GM23248 (cell line): Measurements from ENCODE around the gene CMAS. TPM values are rescaled to one million over a fixed set of nuclear protein-coding genes. Genes with fewer than 3 reads are reported as not detected.

Source experiments
- DNase-seq: peaks from one replicate; pipeline ENCODE4 v3.0.0-alpha.2; 2015
- H2AFZ ChIP-seq: fragments of 200-600 bp; sonication (generic); 2 replicates; pipeline ENCODE4 v1.6.1; 2016; ENCODE audit warnings: antibody characterized with exemption
- H3F3A ChIP-seq: fragments of 200-600 bp; sonication (generic); 2 replicates; pipeline ENCODE4 v1.6.1; 2016; ENCODE audit warnings: mild to moderate bottlenecking, antibody characterized with exemption, mixed run types; ENCODE audit not compliant: insufficient read depth
- H3K27ac ChIP-seq: fragments of 200-600 bp; sonication (generic); 2 replicates; pipeline ENCODE4 v1.5.1; 2016; ENCODE audit warnings: mild to moderate bottlenecking
- H3K27me3 ChIP-seq: fragments of 200-600 bp; sonication (generic); replicated peaks from 2 replicates; pipeline ENCODE4 v1.6.1; 2016; ENCODE audit warnings: mild to moderate bottlenecking; ENCODE audit not compliant: insufficient read depth
- H3K36me3 ChIP-seq: fragments of 200-600 bp; sonication (generic); 2 replicates; pipeline ENCODE4 v1.6.1; 2016; ENCODE audit warnings: low read depth, mild to moderate bottlenecking
- H3K4me1 ChIP-seq: fragments of 200-600 bp; sonication (generic); 2 replicates; pipeline ENCODE4 v1.6.1; 2016; ENCODE audit warnings: mild to moderate bottlenecking; ENCODE audit not compliant: insufficient read depth
- H3K4me2 ChIP-seq: fragments of 200-600 bp; sonication (generic); one replicate; pipeline ENCODE4 v1.6.1; 2016; ENCODE audit warnings: mild to moderate bottlenecking; ENCODE audit not compliant: unreplicated experiment
- H3K4me3 ChIP-seq: fragments of 200-600 bp; sonication (generic); 2 replicates; pipeline ENCODE4 v1.5.1; 2016; ENCODE audit warnings: mild to moderate bottlenecking
- H3K79me2 ChIP-seq: fragments of 200-600 bp; sonication (generic); 2 replicates; pipeline ENCODE4 v1.6.1; 2016; ENCODE audit warnings: mild to moderate bottlenecking; ENCODE audit not compliant: insufficient read depth
- H3K9ac ChIP-seq: fragments of 200-600 bp; sonication (generic); 2 replicates; pipeline ENCODE4 v1.6.1; 2016; ENCODE audit warnings: mild to moderate bottlenecking
- H3K9me2 ChIP-seq: fragments of 200-600 bp; sonication (generic); 2 replicates; pipeline ENCODE4 v1.6.1; 2016; ENCODE audit warnings: mixed run types, mild to moderate bottlenecking, moderate library complexity; ENCODE audit not compliant: insufficient read depth
- H3K9me3 ChIP-seq: fragments of 200-600 bp; sonication (generic); one replicate; pipeline ENCODE4 v1.6.1; 2017; ENCODE audit warnings: low read depth
- H4K20me1 ChIP-seq: fragments of 200-600 bp; sonication (generic); 2 replicates; pipeline ENCODE4 v1.6.0; 2016; ENCODE audit not compliant: insufficient read depth
- EZH2 ChIP-seq: fragments of 200-600 bp; sonication (generic); IDR thresholded peaks from 2 replicates; pipeline ENCODE4 v1.6.1; 2018; ENCODE audit warnings: antibody characterized with exemption, mild to moderate bottlenecking; ENCODE audit not compliant: insufficient read depth, poor library complexity, severe bottlenecking
- EZH2phosphoT487 ChIP-seq: fragments of 200-600 bp; sonication (generic); IDR thresholded peaks from 2 replicates; pipeline ENCODE4 v1.6.1; 2018; ENCODE audit warnings: antibody characterized with exemption, moderate library complexity, mild to moderate bottlenecking, low read depth; ENCODE audit not compliant: insufficient read depth
- WGBS, 2 experiments: methylation state at CpG; one replicate each; pipeline ENCODE4 v1.1.6; 2015 to 2017; ENCODE audit warnings: low lambda C conversion rate in 2 of 2, low coverage in 1 of 2; ENCODE audit errors: missing lambda C conversion rate in 2 of 2; 5-methylcytosine and 5-hydroxymethylcytosine counted together
- in situ Hi-C: fragments of 300-500 bp; cut with MboI; formaldehyde crosslinking; loops from 2 replicates; pipeline ENCODE4 v1.15.0; 2020
- polyA plus RNA-seq: library from polyadenylated mRNA; unstranded; fragments of >200 nt; fragmentation: Nextera tagmentation; extraction: Ambion mirVana; gene quantifications from 2 replicates; pipeline ENCODE4 v1.2.1, GENCODE V29; 2016
- total RNA-seq: library from RNA; depleted of rRNA; stranded (reverse); fragments of >200 nt; shearing (Covaris generic); gene quantifications from 2 replicates; pipeline ENCODE4 v1.2.3, GENCODE V29; 2014

Gene CMAS
- total and polyA plus RNA-seq, 2 experiments from 2014 or later, result 30.4 to 61.3 TPM

GRCh38 chr12:22034709-22035506, 11.1 kb upstream of the CMAS start:
- Histone ChIP-seq H3K27ac (no peak overlapping the region), H3K4me1 (no peaks in the 10 kb centered on the region), H3K4me2 (no peak overlapping the region), H3K9ac (no peak overlapping the region), H3K36me3 (no peaks in the 10 kb centered on the region), H3K79me2 (no peaks in the 10 kb centered on the region), H3K9me2 (0 out of 2 replicates have a peak, but pooled peaks cover 4% of the 10 kb centered on the region), H3K27me3 (no peaks in the 10 kb centered on the region), H3K9me3 (no peaks in the 10 kb centered on the region), H3F3A (no peaks in the 10 kb centered on the region), H3K4me3 (no peak overlapping the region), H2AFZ (peak overlapping the region; percentile 29; the same call in 1 of the 2 replicates), H4K20me1 (0 out of 2 replicates have a peak, but pooled peaks cover 3% of the 10 kb centered on the region)
- 53 to 63% methylated on average over 4 of the region's 4 CpGs for WGBS, 2 experiments
- peak; percentile 6 for DNase-seq
- in situ Hi-C loops, result no loop called here
- no peak for TF ChIP-seq EZH2
- no peak for TF ChIP-seq EZH2phosphoT487

- Histone ChIP-seq H3K9me3 (no peaks in the 10 kb centered on the region), H3K79me2 (no peaks in the 10 kb centered on the region), H3F3A (no peaks in the 10 kb centered on the region), H3K4me1 (peaks cover 6% of the 10 kb centered on the region), H3K27me3 (no peaks in the 10 kb centered on the region), H3K9me2 (0 out of 2 replicates have a peak, but pooled peaks cover 4% of the 10 kb centered on the region), H3K36me3 (no peaks in the 10 kb centered on the region), H4K20me1 (0 out of 2 replicates have a peak, but pooled peaks cover 3% of the 10 kb centered on the region), H3K9ac (no peak overlapping the region), H2AFZ (no peak overlapping the region), H3K4me2 (no peak overlapping the region), H3K4me3 (no peak overlapping the region), H3K27ac (no peak overlapping the region)
- 69 to 87% methylated on average over 3 of the region's 3 CpGs for WGBS, 2 experiments
- TF ChIP-seq EZH2, result no peak
- in situ Hi-C loops, result no loop called here
- DNase-seq, result no peak
Measured at GRCh38 chr12:22037947-22038346, 8.1 kb upstream of the CMAS start.

- H3K9me3 ChIP-seq, result no peaks in the 10 kb centered on the region
- in situ Hi-C loops, result no loop called here
Measured at GRCh38 chr12:22038734-22039133, 7.3 kb upstream of the CMAS start.

GRCh38 chr12:22039361-22039760, 6.7 kb upstream of the CMAS start:
- no peak overlapping the region for H3K4me3 ChIP-seq
- peaks cover 9% of the 10 kb centered on the region for H3F3A ChIP-seq
- 0 out of 2 replicates have a peak, but pooled peaks cover 2% of the 10 kb centered on the region for H3K9me2 ChIP-seq
- no peaks in the 10 kb centered on the region for H3K36me3 ChIP-seq
- H3K4me2 ChIP-seq, result no peak overlapping the region
- H3K27ac ChIP-seq, result no peak overlapping the region
- DNase-seq, result no peak
- no peak for TF ChIP-seq EZH2phosphoT487
- no peak for TF ChIP-seq EZH2
- 42 to 46% methylated on average over 4 of the region's 4 CpGs for WGBS, 2 experiments
- no peak overlapping the region for H3K9ac ChIP-seq
- no peaks in the 10 kb centered on the region for H3K9me3 ChIP-seq
- peaks cover 13% of the 10 kb centered on the region for H3K4me1 ChIP-seq
- H3K27me3 ChIP-seq, result no peaks in the 10 kb centered on the region
- in situ Hi-C loops, result no loop called here
- H2AFZ ChIP-seq, result no peak overlapping the region
- 0 out of 2 replicates have a peak, but pooled peaks cover under 1% of the 10 kb centered on the region for H4K20me1 ChIP-seq
- no peaks in the 10 kb centered on the region for H3K79me2 ChIP-seq

More at GRCh38 chr12:22038734-22039133, 7.3 kb upstream of the CMAS start:
- no peaks in the 10 kb centered on the region for H3K27me3 ChIP-seq
- H3K36me3 ChIP-seq, result no peaks in the 10 kb centered on the region
- H3K4me1 ChIP-seq, result peaks cover 13% of the 10 kb centered on the region
- 0 out of 2 replicates have a peak, but pooled peaks cover 3% of the 10 kb centered on the region for H4K20me1 ChIP-seq
- TF ChIP-seq EZH2 (no peak), EZH2phosphoT487 (no peak)
- H3K27ac ChIP-seq, result no peak overlapping the region
- no peak overlapping the region for H3K4me2 ChIP-seq
- H3F3A ChIP-seq, result peaks cover 6% of the 10 kb centered on the region
- no peak for DNase-seq
- no peak overlapping the region for H3K4me3 ChIP-seq
- no peak overlapping the region for H3K9ac ChIP-seq
- 0 out of 2 replicates have a peak, but pooled peaks cover 4% of the 10 kb centered on the region for H3K9me2 ChIP-seq
- H3K79me2 ChIP-seq, result no peaks in the 10 kb centered on the region
- H2AFZ ChIP-seq, result no peak overlapping the region
